NB4 (cell line): ENCODE results near the gene SNN.

Experiments used
- POLR2A ChIP-seq: IDR thresholded peaks from 2 replicates; pipeline ENCODE4 v1.6.1; 2011; ENCODE audit warnings: mild to moderate bottlenecking; ENCODE audit not compliant: insufficient read length; ENCODE audit errors: extremely low read depth
- TF ChIP-seq, protein P1 (sequence below): IDR thresholded peaks from one replicate; pipeline ENCODE4 v1.5.1; 2012; ENCODE audit warnings: low read depth, low read length
- TF ChIP-seq, protein P2 (sequence below): IDR thresholded peaks from 2 replicates; pipeline ENCODE4 v1.6.1; 2011; ENCODE audit warnings: low read depth, low read length

DNA sequence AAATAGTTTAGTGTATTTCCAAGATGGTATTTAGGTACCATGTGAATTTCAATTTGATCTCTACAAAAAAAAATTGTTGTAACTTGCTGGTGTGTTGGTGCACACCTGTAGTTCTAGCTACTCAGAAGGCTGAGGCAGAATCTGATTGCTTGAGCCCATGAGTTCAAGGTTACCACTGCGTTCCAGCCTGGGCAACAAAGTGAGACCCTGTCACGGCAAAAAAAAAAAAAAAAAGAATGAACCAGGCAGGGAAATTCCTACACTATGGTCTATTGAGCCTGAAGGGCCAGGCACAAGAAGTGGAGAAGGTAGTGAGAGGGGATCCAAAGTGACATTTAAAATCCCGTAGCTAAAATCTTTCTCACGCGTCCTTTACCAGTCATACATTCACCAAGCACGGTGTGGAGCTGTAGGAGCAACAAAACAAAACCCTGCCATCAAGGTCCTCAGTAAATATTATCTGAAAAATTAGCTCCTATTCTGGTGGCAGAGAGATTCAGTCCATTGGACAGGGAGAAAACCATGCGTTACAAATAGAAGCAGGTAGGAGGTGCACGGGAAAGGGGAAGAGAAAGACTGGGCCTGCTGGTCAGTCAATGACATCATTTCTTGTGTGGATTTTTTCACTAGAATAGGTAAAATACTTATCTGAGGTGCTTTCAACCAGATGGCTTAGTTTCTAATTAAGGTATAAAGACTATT is 47.1 kb downstream of the SNN start:
- TF ChIP-seq POLR2A = no peak
- TF ChIP-seq, protein P1, sequence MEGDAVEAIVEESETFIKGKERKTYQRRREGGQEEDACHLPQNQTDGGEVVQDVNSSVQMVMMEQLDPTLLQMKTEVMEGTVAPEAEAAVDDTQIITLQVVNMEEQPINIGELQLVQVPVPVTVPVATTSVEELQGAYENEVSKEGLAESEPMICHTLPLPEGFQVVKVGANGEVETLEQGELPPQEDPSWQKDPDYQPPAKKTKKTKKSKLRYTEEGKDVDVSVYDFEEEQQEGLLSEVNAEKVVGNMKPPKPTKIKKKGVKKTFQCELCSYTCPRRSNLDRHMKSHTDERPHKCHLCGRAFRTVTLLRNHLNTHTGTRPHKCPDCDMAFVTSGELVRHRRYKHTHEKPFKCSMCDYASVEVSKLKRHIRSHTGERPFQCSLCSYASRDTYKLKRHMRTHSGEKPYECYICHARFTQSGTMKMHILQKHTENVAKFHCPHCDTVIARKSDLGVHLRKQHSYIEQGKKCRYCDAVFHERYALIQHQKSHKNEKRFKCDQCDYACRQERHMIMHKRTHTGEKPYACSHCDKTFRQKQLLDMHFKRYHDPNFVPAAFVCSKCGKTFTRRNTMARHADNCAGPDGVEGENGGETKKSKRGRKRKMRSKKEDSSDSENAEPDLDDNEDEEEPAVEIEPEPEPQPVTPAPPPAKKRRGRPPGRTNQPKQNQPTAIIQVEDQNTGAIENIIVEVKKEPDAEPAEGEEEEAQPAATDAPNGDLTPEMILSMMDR = no peak
- TF ChIP-seq, protein P2, sequence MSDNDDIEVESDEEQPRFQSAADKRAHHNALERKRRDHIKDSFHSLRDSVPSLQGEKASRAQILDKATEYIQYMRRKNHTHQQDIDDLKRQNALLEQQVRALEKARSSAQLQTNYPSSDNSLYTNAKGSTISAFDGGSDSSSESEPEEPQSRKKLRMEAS = no peak
